A549 (cell line): ENCODE data around the gene SGSH. TPM values are rescaled to one million over a fixed set of nuclear protein-coding genes. Genes with fewer than 3 reads are reported as not detected.
A peak's percentile ranks its signal among the peaks of the same experiment; 100 is the strongest.

Source experiments
- ATAC-seq, 2 experiments: fragments of 200-7000 bp in 1 of 2; fragments of >200 bp in 1 of 2; cut with Nextera tagmentation in 1 of 2; cut with Tn5 transposase in 1 of 2; 3 replicates each; pipeline versions ENCODE4 v1.8.0 to v1.9.1; 2018 to 2020; ENCODE audit warnings: mild to moderate bottlenecking in 1 of 2, moderate library complexity in 1 of 2
- CTCF ChIA-PET: fragments of 300-600 bp; sonication (Branson Sonifier 250); formaldehyde crosslinking; extraction: SDS; loops from one replicate; lab custom pipeline; 2021; ENCODE audit warnings: antibody characterized with exemption, inconsistent platforms; lab: Yijun Ruan, JAX
- POLR2A ChIA-PET: fragments of 350-600 bp; formaldehyde crosslinking; extraction: SDS; loops from one replicate; lab custom pipeline; 2021; ENCODE audit warnings: antibody characterized with exemption, inconsistent platforms; lab: Yijun Ruan, JAX
- DNase-seq, 2 experiments: peaks; one replicate each; pipeline versions ENCODE4 v3.0.0 to v3.0.0-alpha.2; 2011 to 2016; ENCODE audit warnings: low read depth in 1 of 2, low spot score in 1 of 2
- FAIRE-seq: peaks from 2 replicates; lab custom pipeline; 2011; peaks lifted over from hg19 to GRCh38; lab: Jason Lieb, UNC
- H3K27ac ChIP-seq, 2 experiments: fragments of >200 bp; sonication (Bioruptor Twin); formaldehyde crosslinking; 3 replicates each; pipeline ENCODE4 v1.5.1; 2016 to 2017
- H3K4me1 ChIP-seq: fragments of >200 bp; sonication (Bioruptor Twin); formaldehyde crosslinking; 3 replicates; pipeline ENCODE4 v1.6.1; 2016
- H3K4me2 ChIP-seq: fragments of >200 bp; sonication (Bioruptor Twin); formaldehyde crosslinking; 3 replicates; pipeline ENCODE4 v1.6.1; 2016
- H3K4me3 ChIP-seq: fragments of >200 bp; sonication (Bioruptor Twin); formaldehyde crosslinking; 3 replicates; pipeline ENCODE4 v1.5.1; 2016
- H3K9me3 ChIP-seq: fragments of >200 bp; sonication (Bioruptor Twin); formaldehyde crosslinking; 3 replicates; pipeline ENCODE4 v1.6.1; 2016
- BHLHE40 ChIP-seq: IDR thresholded peaks from 2 replicates; pipeline ENCODE4 v1.6.1; 2012; ENCODE audit warnings: low read depth, low read length, inconsistent platforms
- CEBPB ChIP-seq, 2 experiments: fragments of >200 bp in 1 of 2; sonication (Bioruptor Twin) in 1 of 2; formaldehyde crosslinking in 1 of 2; IDR thresholded peaks; 2 replicates each; pipeline ENCODE4 v1.6.1; 2012 to 2016
- EHMT2 ChIP-seq: fragments of 200-600 bp; sonication (generic); IDR thresholded peaks from 2 replicates; pipeline ENCODE4 v1.6.1; 2016; ENCODE audit warnings: antibody characterized with exemption, low read depth, mild to moderate bottlenecking, moderate library complexity
- EP300 ChIP-seq, 2 experiments: fragments of >200 bp; sonication (Bioruptor Twin); formaldehyde crosslinking; IDR thresholded peaks; 2 replicates in 1 of 2; 3 replicates in 1 of 2; pipeline ENCODE4 v1.6.1; 2016 to 2017
- FOSB ChIP-seq: fragments of 250-450 bp; sonication (Bioruptor Pico); IDR thresholded peaks from 2 replicates; pipeline ENCODE4 v1.5.0; 2020; ENCODE audit warnings: mild to moderate bottlenecking, moderate library complexity
- FOSL2 ChIP-seq, 2 experiments: fragments of 450-650 bp in 1 of 2; fragments of >200 bp in 1 of 2; sonication (Bioruptor Twin) in 1 of 2; formaldehyde crosslinking; IDR thresholded peaks; 2 replicates each; pipeline versions ENCODE4 v1.5.0 to v1.6.1; 2016 to 2020; ENCODE audit warnings: mild to moderate bottlenecking in 1 of 2, moderate library complexity in 1 of 2
- GATA3 ChIP-seq: IDR thresholded peaks from 2 replicates; pipeline ENCODE4 v1.6.1; 2012; ENCODE audit warnings: borderline replicate concordance
- HDAC2 ChIP-seq: fragments of 200-600 bp; sonication (generic); IDR thresholded peaks from 2 replicates; pipeline ENCODE4 v1.6.1; 2016
- HOXB13 ChIP-seq: fragments of 250-450 bp; sonication (Bioruptor Pico); IDR thresholded peaks from 2 replicates; pipeline ENCODE4 v1.5.0; 2020; ENCODE audit warnings: low read depth, mild to moderate bottlenecking, moderate library complexity
- HOXB5 ChIP-seq: fragments of 250-450 bp; sonication (Bioruptor Pico); IDR thresholded peaks from 2 replicates; pipeline ENCODE4 v1.5.0; 2020; ENCODE audit warnings: mild to moderate bottlenecking, moderate library complexity
- JUN ChIP-seq, 2 experiments: fragments of >200 bp; sonication (Bioruptor Twin); formaldehyde crosslinking; IDR thresholded peaks; 2 replicates in 1 of 2; 3 replicates in 1 of 2; pipeline ENCODE4 v1.6.1; 2016 to 2017
- JUNB ChIP-seq: fragments of >200 bp; sonication (Bioruptor Twin); formaldehyde crosslinking; IDR thresholded peaks from 2 replicates; pipeline ENCODE4 v1.6.1; 2016
- MAFK ChIP-seq: fragments of 450-650 bp; IDR thresholded peaks from 2 replicates; pipeline ENCODE4 v1.6.1; 2014; ENCODE audit not compliant: partially characterized antibody
- MAZ ChIP-seq: fragments of 150-350 bp; IDR thresholded peaks from 2 replicates; pipeline ENCODE4 v1.6.1; 2014; ENCODE audit warnings: antibody characterized with exemption, low read depth, low read length, borderline replicate concordance
- NPAS2 ChIP-seq: fragments of 250-450 bp; sonication (Bioruptor Pico); IDR thresholded peaks from 2 replicates; pipeline ENCODE4 v1.8.0; 2022; ENCODE audit warnings: mild to moderate bottlenecking, moderate library complexity, borderline replicate concordance
- PHF8 ChIP-seq: fragments of 200-600 bp; sonication (generic); IDR thresholded peaks from 2 replicates; pipeline ENCODE4 v1.6.1; 2016; ENCODE audit warnings: low read depth, mild to moderate bottlenecking, antibody characterized with exemption, moderate library complexity, borderline replicate concordance
- POLR2A ChIP-seq: IDR thresholded peaks from 2 replicates; pipeline ENCODE4 v1.6.1; 2012; ENCODE audit warnings: mild to moderate bottlenecking, low read length
- RAD21 ChIP-seq, 2 experiments: fragments of >200 bp in 1 of 2; sonication (Bioruptor Twin) in 1 of 2; formaldehyde crosslinking in 1 of 2; IDR thresholded peaks in 1 of 2; conservative IDR thresholded peaks in 1 of 2; 2 replicates in 1 of 2; 3 replicates in 1 of 2; pipeline ENCODE4 v1.6.1; 2012 to 2018; ENCODE audit warnings: inconsistent platforms in 1 of 2
- RARB ChIP-seq: fragments of 250-450 bp; sonication (Bioruptor Pico); IDR thresholded peaks from 2 replicates; pipeline ENCODE4 v1.8.0; 2021; ENCODE audit warnings: mild to moderate bottlenecking, moderate library complexity
- RNF2 ChIP-seq: fragments of 200-600 bp; sonication (generic); IDR thresholded peaks from 2 replicates; pipeline ENCODE4 v1.6.1; 2016; ENCODE audit warnings: low read depth, mild to moderate bottlenecking, antibody characterized with exemption, moderate library complexity, borderline replicate concordance
- SMC3 ChIP-seq: fragments of >200 bp; sonication (Bioruptor Twin); formaldehyde crosslinking; IDR thresholded peaks from 3 replicates; pipeline ENCODE4 v1.6.1; 2018; ENCODE audit warnings: inconsistent platforms
- SREBF2 ChIP-seq: fragments of 450-650 bp; IDR thresholded peaks from 2 replicates; pipeline ENCODE4 v1.6.1; 2014; ENCODE audit warnings: mild to moderate bottlenecking, moderate library complexity
- TFCP2L1 ChIP-seq: fragments of 250-450 bp; sonication (Bioruptor Pico); IDR thresholded peaks from 2 replicates; pipeline ENCODE4 v1.5.0; 2021; ENCODE audit warnings: mild to moderate bottlenecking
- TP53 ChIP-seq: fragments of 250-450 bp; sonication (Bioruptor Pico); IDR thresholded peaks from 2 replicates; pipeline ENCODE4 v1.5.0; 2021; ENCODE audit warnings: mild to moderate bottlenecking, moderate library complexity
- ZFP36 ChIP-seq: fragments of 450-650 bp; IDR thresholded peaks from 2 replicates; pipeline ENCODE4 v1.6.1; 2014; ENCODE audit warnings: borderline replicate concordance; ENCODE audit not compliant: partially characterized antibody
- ZNF302 ChIP-seq: fragments of 250-450 bp; sonication (Bioruptor Pico); IDR thresholded peaks from 2 replicates; pipeline ENCODE4 v1.9.0; 2021; ENCODE audit warnings: inconsistent platforms, mild to moderate bottlenecking, moderate library complexity
- ZSCAN20 ChIP-seq: fragments of 250-450 bp; sonication (Bioruptor Pico); IDR thresholded peaks from 2 replicates; pipeline ENCODE4 v1.8.0; 2022; ENCODE audit warnings: mild to moderate bottlenecking, moderate library complexity
- WGBS: methylation state at CpG from one replicate; pipeline ENCODE4 v1.1.6; 2017; ENCODE audit errors: missing lambda C conversion rate; 5-methylcytosine and 5-hydroxymethylcytosine counted together
- polyA plus RNA-seq, 4 experiments: library from polyadenylated mRNA; depleted of rRNA in 3 of 4; stranded (reverse); fragments of >200 nt; fragmentation: RNase III in 1 of 4; extraction: RNeasy Plus Mini Kit Qiagen cat#74134 plus additional on column Dnase treatment in 1 of 4; gene quantifications; 2 replicates in 3 of 4; 3 replicates in 1 of 4; pipeline ENCODE4 v1.2.3, GENCODE V29; 2011 to 2017
- TF ChIP-seq, protein P1 (sequence below): IDR thresholded peaks from 2 replicates; pipeline ENCODE4 v1.6.1; 2012
- TF ChIP-seq, protein P2 (sequence below): fragments of >200 bp; sonication (Bioruptor Twin); formaldehyde crosslinking; IDR thresholded peaks from 2 replicates; pipeline ENCODE4 v1.6.1; 2016
- TF ChIP-seq, protein P3 (sequence below): fragments of 200-600 bp; sonication (generic); IDR thresholded peaks from 2 replicates; pipeline ENCODE4 v1.6.1; 2016; ENCODE audit warnings: antibody characterized with exemption, mild to moderate bottlenecking, moderate library complexity
- TF ChIP-seq, protein P4 (sequence below): fragments of 250-450 bp; sonication (Bioruptor Pico); IDR thresholded peaks from 2 replicates; pipeline ENCODE4 v1.5.0; 2020; ENCODE audit warnings: low read depth, mild to moderate bottlenecking, moderate library complexity

SGSH gene
- polyA plus RNA-seq, 2 of the 4 experiments (the other 2 are of a cell fraction) = 14.5 to 24.7 TPM

DNA sequence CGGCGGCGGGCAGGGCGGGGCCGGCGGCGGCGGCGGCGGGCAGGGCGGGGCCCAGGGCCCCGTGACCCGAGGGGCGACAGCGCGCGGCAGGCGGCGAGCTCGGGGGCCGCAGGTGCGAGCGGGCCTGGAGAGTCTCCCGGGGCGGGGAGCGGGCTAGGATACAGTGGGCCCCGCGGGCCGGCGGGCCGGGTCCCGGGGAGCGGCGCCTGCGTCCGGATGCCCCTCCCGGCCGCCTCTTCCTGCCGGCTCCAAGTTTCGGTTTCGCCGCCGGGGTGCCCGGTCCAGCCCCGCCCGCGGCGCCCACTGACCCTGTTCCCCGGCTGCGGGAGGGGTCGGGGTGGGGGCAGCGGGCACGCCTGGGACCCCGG is 40.6 kb upstream of the SGSH start, which contains the start of gene RNF213:
TSS of gene RNF213 (plus strand) at position 62 of the 368 bp plus-strand sequence. CDS start 2,830 bp downstream, outside the sequence.
- Histone ChIP-seq H3K4me2 (peak within 1 kb of the TSS; percentile 85), H3K4me1 (peaks cover 67% of the 10 kb centered on the region), H3K4me3 (peak within 1 kb of the TSS; percentile 94), H3K9me3 (no peaks in the 10 kb centered on the region), H3K27ac (peak within 1 kb of the TSS; percentile 100)
- CTCF ChIA-PET = interaction anchor here (0.5 kb wide), 1 partner anchor 139 kb away, joined by 3 read pairs; no protein-coding TSS in a partner anchor
- DNase-seq (peak in 1 of 2 experiments; percentile 83), ATAC-seq (peak; percentile 39 to 46), FAIRE-seq (no peak)
- POLR2A ChIA-PET = interaction anchor here (0.6 to 3.1 kb wide), 10 partner anchors 9 to 464 kb away, joined by 3 to 9 read pairs (median 5); partner anchors contain the start of genes CBX8 and GAA
- TF ChIP-seq HOXB5 (CRISPR knock-in tag) (peak; percentile 71; the same call in 1 of the 2 replicates), PHF8 (peak; percentile 65), FOSB (CRISPR knock-in tag) (no peak), BHLHE40 (no peak), RARB (no peak), FOSL2 (IDR thresholded peaks at IDR 0.05) (no peak), FOSL2 (CRISPR knock-in tag; IDR thresholded peaks at IDR 0.05) (no peak), POLR2A (peak; percentile 66), MAFK (no peak), HOXB13 (no peak)
- whole genome bisulfite sequencing = 0% methylated on average over 1 of the region's 54 CpGs

DNA sequence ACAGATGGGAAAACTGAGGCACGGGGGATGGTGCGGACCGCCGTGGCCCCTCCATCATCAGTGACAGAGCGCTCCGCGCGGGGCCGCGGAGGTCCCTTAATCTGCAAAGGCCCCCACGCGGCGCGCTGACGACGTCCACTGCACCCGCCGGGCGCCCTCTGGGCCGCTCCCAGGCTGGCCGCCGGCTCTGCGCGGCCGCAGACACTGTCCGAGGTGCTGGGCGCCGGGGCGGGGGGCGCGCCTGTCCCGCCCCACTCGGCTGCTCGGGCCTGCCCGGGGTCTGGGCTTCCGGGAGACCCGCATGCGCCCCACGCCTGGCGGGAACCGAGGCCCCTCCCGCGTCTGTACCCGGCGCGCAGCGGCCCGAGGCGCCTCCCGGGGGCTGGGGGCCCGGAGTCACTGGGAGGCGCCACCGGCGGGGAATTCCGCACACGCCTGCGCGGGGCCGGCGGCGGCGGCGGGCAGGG is 40.0 kb upstream of the SGSH start:
- H3K4me1 ChIP-seq = peaks cover 74% of the 10 kb centered on the region
- DNase-seq = peak; percentile 85 to 95
- no peak for FAIRE-seq
- peak overlapping the region; percentile 77 for H3K4me2 ChIP-seq
- 1% methylated on average over 20 of the region's 63 CpGs for WGBS
- no peaks in the 10 kb centered on the region for H3K9me3 ChIP-seq
- peak; percentile 76 to 78 for ATAC-seq
- ChIA-PET POLR2A (interaction anchor here (0.6 to 3.1 kb wide), 8 partner anchors 10 to 463 kb away, joined by 3 to 9 read pairs (median 5); partner anchors contain the start of genes CBX8 and GAA), CTCF (interaction anchor here (0.5 to 3.4 kb wide), 3 partner anchors 138 to 763 kb away, joined by 3 to 13 read pairs (median 3); partner anchors contain the start of gene GAA)
- H3K27ac ChIP-seq = peak overlapping the region; percentile 94 to 99
- H3K4me3 ChIP-seq = peak overlapping the region; percentile 61
- TF ChIP-seq, protein P1, sequence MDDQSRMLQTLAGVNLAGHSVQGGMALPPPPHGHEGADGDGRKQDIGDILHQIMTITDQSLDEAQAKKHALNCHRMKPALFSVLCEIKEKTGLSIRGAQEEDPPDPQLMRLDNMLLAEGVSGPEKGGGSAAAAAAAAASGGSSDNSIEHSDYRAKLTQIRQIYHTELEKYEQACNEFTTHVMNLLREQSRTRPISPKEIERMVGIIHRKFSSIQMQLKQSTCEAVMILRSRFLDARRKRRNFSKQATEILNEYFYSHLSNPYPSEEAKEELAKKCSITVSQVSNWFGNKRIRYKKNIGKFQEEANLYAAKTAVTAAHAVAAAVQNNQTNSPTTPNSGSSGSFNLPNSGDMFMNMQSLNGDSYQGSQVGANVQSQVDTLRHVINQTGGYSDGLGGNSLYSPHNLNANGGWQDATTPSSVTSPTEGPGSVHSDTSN = no peak
- 0 out of 2 replicates have a peak, but pooled peaks have one; percentile 88 for TF ChIP-seq MAZ
- no peak for TF ChIP-seq SREBF2
- TF ChIP-seq TP53 (CRISPR knock-in tag) = peak; percentile 88; the same call in 1 of the 2 replicates
- TF ChIP-seq JUN (IDR thresholded peaks at IDR 0.05) = peak; percentile 62 to 81; a peak in 4 of 5 replicates
- no peak for TF ChIP-seq MAFK
- TF ChIP-seq RNF2 = no peak
- TF ChIP-seq, protein P2, sequence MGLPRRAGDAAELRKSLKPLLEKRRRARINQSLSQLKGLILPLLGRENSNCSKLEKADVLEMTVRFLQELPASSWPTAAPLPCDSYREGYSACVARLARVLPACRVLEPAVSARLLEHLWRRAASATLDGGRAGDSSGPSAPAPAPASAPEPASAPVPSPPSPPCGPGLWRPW = no peak
- TF ChIP-seq RAD21 (conservative IDR thresholded peaks at IDR 0.05 in 1 of 2, IDR thresholded peaks at IDR 0.05 in 1 of 2) = 0 out of 5 replicates have a peak, but pooled peaks of 1 of the 2 experiments have one; percentile 18
- TF ChIP-seq FOSB (CRISPR knock-in tag) = no peak
- TF ChIP-seq, protein P3, sequence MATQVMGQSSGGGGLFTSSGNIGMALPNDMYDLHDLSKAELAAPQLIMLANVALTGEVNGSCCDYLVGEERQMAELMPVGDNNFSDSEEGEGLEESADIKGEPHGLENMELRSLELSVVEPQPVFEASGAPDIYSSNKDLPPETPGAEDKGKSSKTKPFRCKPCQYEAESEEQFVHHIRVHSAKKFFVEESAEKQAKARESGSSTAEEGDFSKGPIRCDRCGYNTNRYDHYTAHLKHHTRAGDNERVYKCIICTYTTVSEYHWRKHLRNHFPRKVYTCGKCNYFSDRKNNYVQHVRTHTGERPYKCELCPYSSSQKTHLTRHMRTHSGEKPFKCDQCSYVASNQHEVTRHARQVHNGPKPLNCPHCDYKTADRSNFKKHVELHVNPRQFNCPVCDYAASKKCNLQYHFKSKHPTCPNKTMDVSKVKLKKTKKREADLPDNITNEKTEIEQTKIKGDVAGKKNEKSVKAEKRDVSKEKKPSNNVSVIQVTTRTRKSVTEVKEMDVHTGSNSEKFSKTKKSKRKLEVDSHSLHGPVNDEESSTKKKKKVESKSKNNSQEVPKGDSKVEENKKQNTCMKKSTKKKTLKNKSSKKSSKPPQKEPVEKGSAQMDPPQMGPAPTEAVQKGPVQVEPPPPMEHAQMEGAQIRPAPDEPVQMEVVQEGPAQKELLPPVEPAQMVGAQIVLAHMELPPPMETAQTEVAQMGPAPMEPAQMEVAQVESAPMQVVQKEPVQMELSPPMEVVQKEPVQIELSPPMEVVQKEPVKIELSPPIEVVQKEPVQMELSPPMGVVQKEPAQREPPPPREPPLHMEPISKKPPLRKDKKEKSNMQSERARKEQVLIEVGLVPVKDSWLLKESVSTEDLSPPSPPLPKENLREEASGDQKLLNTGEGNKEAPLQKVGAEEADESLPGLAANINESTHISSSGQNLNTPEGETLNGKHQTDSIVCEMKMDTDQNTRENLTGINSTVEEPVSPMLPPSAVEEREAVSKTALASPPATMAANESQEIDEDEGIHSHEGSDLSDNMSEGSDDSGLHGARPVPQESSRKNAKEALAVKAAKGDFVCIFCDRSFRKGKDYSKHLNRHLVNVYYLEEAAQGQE = peak; percentile 90
- no peak for TF ChIP-seq CEBPB (IDR thresholded peaks at IDR 0.05)
- TF ChIP-seq TFCP2L1 (CRISPR knock-in tag) = no peak
- TF ChIP-seq ZFP36 = no peak
- peak; percentile 58; the same call in 1 of the 2 replicates for TF ChIP-seq ZSCAN20 (CRISPR knock-in tag)
- TF ChIP-seq POLR2A = peak; percentile 38
- TF ChIP-seq RARB = no peak
- TF ChIP-seq SMC3 = no peak
- TF ChIP-seq, protein P4, sequence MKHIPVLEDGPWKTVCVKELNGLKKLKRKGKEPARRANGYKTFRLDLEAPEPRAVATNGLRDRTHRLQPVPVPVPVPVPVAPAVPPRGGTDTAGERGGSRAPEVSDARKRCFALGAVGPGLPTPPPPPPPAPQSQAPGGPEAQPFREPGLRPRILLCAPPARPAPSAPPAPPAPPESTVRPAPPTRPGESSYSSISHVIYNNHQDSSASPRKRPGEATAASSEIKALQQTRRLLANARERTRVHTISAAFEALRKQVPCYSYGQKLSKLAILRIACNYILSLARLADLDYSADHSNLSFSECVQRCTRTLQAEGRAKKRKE (CRISPR knock-in tag) = peak; percentile 95
- TF ChIP-seq EHMT2 = no peak
- TF ChIP-seq ZNF302 = 0 out of 2 replicates have a peak, but pooled peaks have one; percentile 23
- 0 out of 2 replicates have a peak, but pooled peaks have one; percentile 3 for TF ChIP-seq HDAC2
- peak; percentile 56; the same call in 1 of the 2 replicates for TF ChIP-seq NPAS2 (CRISPR knock-in tag)
- no peak; the same call in 1 of the 2 replicates for TF ChIP-seq PHF8
- TF ChIP-seq JUNB = no peak
- peak in 1 of 2 experiments; percentile 25; a peak in 1 of 5 replicates for TF ChIP-seq EP300 (IDR thresholded peaks at IDR 0.05)
- no peak for TF ChIP-seq GATA3
